ENCODE measurements around the gene ATG10. TPM values are rescaled to one million over a fixed set of nuclear protein-coding genes. Genes with fewer than 3 reads are reported as not detected.

ATG10 gene
- total and polyA plus RNA-seq, 2 experiments from 2014 or later = 12.5 to 17.7 TPM

GRCh38 chr5:82105457-82105856 is 133.6 kb downstream of the ATG10 start (continued):
- TF ChIP-seq ZNF462 (CRISPR knock-in tag; IDR thresholded peaks at IDR 0.05) (no peak), CREB1 (CRISPR knock-in tag; IDR thresholded peaks at IDR 0.05; ENCODE audit: low read depth) (no peak), JUNB (IDR thresholded peaks at IDR 0.05; ENCODE audit: unreplicated experiment) (no peak)
- TF ChIP-seq, protein P1, sequence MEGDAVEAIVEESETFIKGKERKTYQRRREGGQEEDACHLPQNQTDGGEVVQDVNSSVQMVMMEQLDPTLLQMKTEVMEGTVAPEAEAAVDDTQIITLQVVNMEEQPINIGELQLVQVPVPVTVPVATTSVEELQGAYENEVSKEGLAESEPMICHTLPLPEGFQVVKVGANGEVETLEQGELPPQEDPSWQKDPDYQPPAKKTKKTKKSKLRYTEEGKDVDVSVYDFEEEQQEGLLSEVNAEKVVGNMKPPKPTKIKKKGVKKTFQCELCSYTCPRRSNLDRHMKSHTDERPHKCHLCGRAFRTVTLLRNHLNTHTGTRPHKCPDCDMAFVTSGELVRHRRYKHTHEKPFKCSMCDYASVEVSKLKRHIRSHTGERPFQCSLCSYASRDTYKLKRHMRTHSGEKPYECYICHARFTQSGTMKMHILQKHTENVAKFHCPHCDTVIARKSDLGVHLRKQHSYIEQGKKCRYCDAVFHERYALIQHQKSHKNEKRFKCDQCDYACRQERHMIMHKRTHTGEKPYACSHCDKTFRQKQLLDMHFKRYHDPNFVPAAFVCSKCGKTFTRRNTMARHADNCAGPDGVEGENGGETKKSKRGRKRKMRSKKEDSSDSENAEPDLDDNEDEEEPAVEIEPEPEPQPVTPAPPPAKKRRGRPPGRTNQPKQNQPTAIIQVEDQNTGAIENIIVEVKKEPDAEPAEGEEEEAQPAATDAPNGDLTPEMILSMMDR (conservative IDR thresholded peaks at IDR 0.05; ENCODE audit: low read depth in 2 of 2) = no peak

DNA sequence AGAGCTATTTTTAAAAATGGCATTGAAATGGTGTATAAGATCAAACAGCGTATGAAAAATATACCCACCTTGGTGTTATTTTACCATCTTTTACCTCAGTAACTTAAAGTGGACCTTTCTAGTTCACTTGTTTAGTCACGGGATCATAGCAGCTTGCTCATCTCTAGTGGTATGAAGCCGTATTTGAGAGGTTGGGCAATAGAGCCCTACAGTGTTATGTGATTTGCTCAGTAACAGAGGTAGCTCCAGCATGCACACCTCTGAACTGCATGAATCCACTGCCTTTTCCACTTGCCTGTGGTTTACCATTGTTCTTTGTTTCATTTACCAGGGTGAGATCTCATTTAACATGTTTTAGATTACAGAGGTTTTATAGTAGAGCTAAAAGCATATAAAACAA is 134.4 kb downstream of the ATG10 start:
- Mint-ChIP-seq H3K27me3 (ENCODE audit: insufficient read depth, low read depth, poor library complexity) (no peaks in the 10 kb centered on the region), H3K4me1 (peaks cover 16% of the 10 kb centered on the region), H3K27ac (peak overlapping the region; percentile 23), H3K9me3 (no peaks in the 10 kb centered on the region), H3K4me3 (no peak overlapping the region), H3K36me3 (ENCODE audit: low read depth) (no peaks in the 10 kb centered on the region)
- H4K20me1 ChIP-seq (replicated peaks; ENCODE audit: insufficient read depth) = no peaks in the 10 kb centered on the region
- H3K27ac ChIP-seq (ENCODE audit: low read depth) = peak overlapping the region; percentile 17; the same call in 1 of the 2 replicates
- H2AFZ ChIP-seq = no peak overlapping the region
- no peak overlapping the region for H3K4me3 ChIP-seq
- H3K4me1 ChIP-seq (ENCODE audit: insufficient read depth) = peaks cover 21% of the 10 kb centered on the region
- no peak for TF ChIP-seq CREB1 (CRISPR knock-in tag; IDR thresholded peaks at IDR 0.05; ENCODE audit: low read depth)
- H3K9me2 ChIP-seq (ENCODE audit: insufficient read depth) = no peaks in the 10 kb centered on the region
- peak overlapping the region; percentile 44; the same call in 1 of the 2 replicates for H3K4me2 ChIP-seq
- H3K27me3 ChIP-seq (ENCODE audit: insufficient read depth) = no peaks in the 10 kb centered on the region
- H3K79me2 ChIP-seq (replicated peaks; ENCODE audit: insufficient read depth) = no peaks in the 10 kb centered on the region
- no peaks in the 10 kb centered on the region for H3F3A ChIP-seq (replicated peaks; ENCODE audit: low read depth)
- DNase-seq (ENCODE audit: low spot score) = peak; percentile 18
- no peaks in the 10 kb centered on the region for H3K36me3 ChIP-seq (ENCODE audit: insufficient read depth)
- peak; percentile 86 for ATAC-seq
